ENCODE results near the gene LACTB.

GRCh38 chr15:63076714-63077046, 45.0 kb upstream of the LACTB start:
- TF ChIP-seq POLR2A (IDR thresholded peaks at IDR 0.05; ENCODE audit: low read length) (no peak), GATA1 (IDR thresholded peaks at IDR 0.05; ENCODE audit: low read depth, low read length) (no peak)

Data from erythroblast (primary cell).